MM.1S (cell line): ENCODE measurements around the gene SMYD4.
"Not testable (repeated sequence)": the region's sequence is repeated elsewhere in the genome, so short reads cannot be mapped to it uniquely, and the experiment has no call there.

Experiments used
- DNase-seq: peaks from one replicate; pipeline ENCODE4 v3.0.0-alpha.2; 2015
- H2AFZ ChIP-seq: fragments of 300-600 bp; sonication (generic); 2 replicates; pipeline ENCODE4 v1.6.0; 2016; ENCODE audit warnings: antibody characterized with exemption, low read length
- H3F3A ChIP-seq: fragments of 300-600 bp; sonication (generic); 2 replicates; pipeline ENCODE4 v1.6.1; 2016; ENCODE audit warnings: mild to moderate bottlenecking, antibody characterized with exemption, low read length, moderate library complexity, mixed read lengths; ENCODE audit not compliant: insufficient read depth
- H3K27ac ChIP-seq: fragments of 300-600 bp; sonication (generic); 2 replicates; pipeline ENCODE4 v1.5.1; 2016; ENCODE audit warnings: mild to moderate bottlenecking, low read length
- H3K27me3 ChIP-seq: fragments of 300-600 bp; sonication (generic); replicated peaks from 2 replicates; pipeline ENCODE4 v1.6.0; 2016; ENCODE audit warnings: low read length; ENCODE audit not compliant: insufficient read depth
- H3K36me3 ChIP-seq: fragments of 300-600 bp; sonication (generic); replicated peaks from 2 replicates; pipeline ENCODE4 v1.6.1; 2016; ENCODE audit warnings: mild to moderate bottlenecking, low read length, mixed read lengths; ENCODE audit not compliant: insufficient read depth
- H3K4me1 ChIP-seq: fragments of 300-600 bp; sonication (generic); 2 replicates; pipeline ENCODE4 v1.6.1; 2016; ENCODE audit warnings: low read length, mixed read lengths
- H3K4me2 ChIP-seq: fragments of 300-600 bp; sonication (generic); 2 replicates; pipeline ENCODE4 v1.6.0; 2016; ENCODE audit warnings: low read depth, low read length
- H3K4me3 ChIP-seq: fragments of 300-600 bp; sonication (generic); 2 replicates; pipeline ENCODE4 v1.5.1; 2016; ENCODE audit warnings: low read length, mixed read lengths
- H3K79me2 ChIP-seq: fragments of 300-600 bp; sonication (generic); 2 replicates; pipeline ENCODE4 v1.6.1; 2016; ENCODE audit warnings: mixed run types, low read length, mixed read lengths
- H3K9ac ChIP-seq: fragments of 300-600 bp; sonication (generic); 2 replicates; pipeline ENCODE4 v1.6.1; 2016; ENCODE audit warnings: low read length, mixed read lengths
- H3K9me2 ChIP-seq: fragments of 300-600 bp; sonication (generic); replicated peaks from 2 replicates; pipeline ENCODE4 v1.6.1; 2016; ENCODE audit warnings: mild to moderate bottlenecking, low read length, mixed read lengths; ENCODE audit not compliant: insufficient read depth
- H3K9me3 ChIP-seq: fragments of 300-600 bp; sonication (generic); replicated peaks from 2 replicates; pipeline ENCODE4 v1.6.1; 2016; ENCODE audit warnings: mild to moderate bottlenecking, low read length, mixed read lengths; ENCODE audit not compliant: insufficient read depth
- H4K20me1 ChIP-seq: fragments of 300-600 bp; sonication (generic); 2 replicates; pipeline ENCODE4 v1.6.1; 2016; ENCODE audit warnings: mild to moderate bottlenecking, low read length, moderate library complexity, mixed read lengths; ENCODE audit not compliant: insufficient read depth
- CTCF ChIP-seq: fragments of 300-600 bp; sonication (generic); IDR thresholded peaks from 2 replicates; pipeline ENCODE4 v1.5.1; 2016; ENCODE audit warnings: antibody characterized with exemption, low read length, mixed read lengths
- EZH2 ChIP-seq: fragments of 300-600 bp; sonication (generic); optimal IDR thresholded peaks from 2 replicates; pipeline ENCODE3; 2017; ENCODE audit warnings: low read depth, mild to moderate bottlenecking, antibody characterized with exemption, low read length, mixed read lengths
- EZH2phosphoT487 ChIP-seq: fragments of 300-600 bp; sonication (generic); IDR thresholded peaks from 2 replicates; pipeline ENCODE4 v1.6.1; 2018; ENCODE audit warnings: antibody characterized with exemption, low read length

Gene SMYD4

GRCh38 chr17:1743088-1743439, 86.6 kb downstream of the SMYD4 start:
- H2AFZ ChIP-seq = no peak overlapping the region
- no peaks in the 10 kb centered on the region for H3K9me2 ChIP-seq
- no peaks in the 10 kb centered on the region for H3K79me2 ChIP-seq
- no peak for DNase-seq
- peaks cover 19% of the 10 kb centered on the region for H3K27me3 ChIP-seq
- no peaks in the 10 kb centered on the region for H3F3A ChIP-seq
- no peak overlapping the region for H3K4me2 ChIP-seq
- H3K36me3 ChIP-seq = no peaks in the 10 kb centered on the region
- no peak overlapping the region for H3K9ac ChIP-seq
- TF ChIP-seq EZH2 (no peak), CTCF (no peak), EZH2phosphoT487 (no peak)
- no peak overlapping the region for H3K4me3 ChIP-seq
- H3K4me1 ChIP-seq = no peaks in the 10 kb centered on the region
- H3K9me3 ChIP-seq = no peaks in the 10 kb centered on the region
- H4K20me1 ChIP-seq = no peaks in the 10 kb centered on the region
- H3K27ac ChIP-seq = no peak overlapping the region

GRCh38 chr17:1742371-1743087, 87.2 kb downstream of the SMYD4 start, which contains the start of gene SERPINF2:
Gene SERPINF2 (plus strand): TSS chr17:1742871. CDS start chr17:1744996, 2,125 bp downstream.
- Histone ChIP-seq H3K36me3 (no peaks in the 10 kb centered on the region), H3K4me3 (no peak within 1 kb of the TSS), H3K27ac (no peak within 1 kb of the TSS), H3K4me1 (no peaks in the 10 kb centered on the region), H3K79me2 (no peaks in the 10 kb centered on the region), H4K20me1 (no peaks in the 10 kb centered on the region), H2AFZ (no peak within 1 kb of the TSS), H3K9me3 (no peaks in the 10 kb centered on the region), H3F3A (no peaks in the 10 kb centered on the region), H3K9me2 (no peaks in the 10 kb centered on the region), H3K4me2 (no peak within 1 kb of the TSS), H3K27me3 (peaks cover 19% of the 10 kb centered on the region), H3K9ac (no peak within 1 kb of the TSS)
- TF ChIP-seq EZH2phosphoT487 (no peak), CTCF (no peak), EZH2 (no peak)
- DNase-seq = no peak

GRCh38 chr17:1741899-1742298, 87.8 kb downstream of the SMYD4 start:
- DNase-seq, H3K79me2 ChIP-seq, H3K27ac ChIP-seq, H3F3A ChIP-seq, H3K9me2 ChIP-seq, H4K20me1 ChIP-seq, H2AFZ ChIP-seq, H3K4me2 ChIP-seq, H3K4me3 ChIP-seq, H3K9me3 ChIP-seq, H3K36me3 ChIP-seq, H3K9ac ChIP-seq, H3K4me1 ChIP-seq: not testable (repeated sequence)
- peaks cover 14% of the 10 kb centered on the region for H3K27me3 ChIP-seq

- Histone ChIP-seq H3K27me3 (peaks cover 4% of the 10 kb centered on the region), H3K4me1 (no peaks in the 10 kb centered on the region), H3K4me3 (no peak overlapping the region), H3K36me3 (no peaks in the 10 kb centered on the region), H3K4me2 (no peak overlapping the region), H4K20me1 (no peaks in the 10 kb centered on the region), H3K9me3 (no peaks in the 10 kb centered on the region), H3K27ac (no peak overlapping the region), H3F3A (no peaks in the 10 kb centered on the region), H3K9me2 (no peaks in the 10 kb centered on the region), H2AFZ (no peak overlapping the region), H3K79me2 (no peaks in the 10 kb centered on the region), H3K9ac (no peak overlapping the region)
- DNase-seq = no peak
- TF ChIP-seq EZH2 (no peak), CTCF (no peak), EZH2phosphoT487 (no peak)
Measured at GRCh38 chr17:1737531-1738291, 92.0 kb downstream of the SMYD4 start.
